Neural progenitor cell (in vitro differentiated cells): Measurements from ENCODE around the gene ASTN2. TPM values are rescaled to one million over a fixed set of nuclear protein-coding genes. Genes with fewer than 3 reads are reported as not detected.

Source experiments
- DNase-seq: peaks from one replicate; pipeline ENCODE4 v3.0.0-alpha.2; 2016; ENCODE audit warnings: low spot score
- H2AFZ ChIP-seq: fragments of 200-600 bp; sonication (generic); replicated peaks from 2 replicates; pipeline ENCODE4 v1.6.1; 2016; ENCODE audit warnings: antibody characterized with exemption
- H3F3A ChIP-seq: fragments of 200-600 bp; sonication (generic); 2 replicates; pipeline ENCODE4 v1.6.1; 2016; ENCODE audit warnings: antibody characterized with exemption, low read depth
- H3K27ac ChIP-seq: fragments of 200-600 bp; sonication (generic); 2 replicates; pipeline ENCODE4 v1.5.1; 2016; ENCODE audit warnings: mild to moderate bottlenecking
- H3K27me3 ChIP-seq: fragments of 200-600 bp; sonication (generic); 2 replicates; pipeline ENCODE4 v1.6.1; 2016; ENCODE audit warnings: mild to moderate bottlenecking, moderate library complexity
- H3K36me3 ChIP-seq: fragments of 200-600 bp; sonication (generic); 2 replicates; pipeline ENCODE4 v1.5.1; 2016
- H3K4me1 ChIP-seq: fragments of 200-600 bp; sonication (generic); 2 replicates; pipeline ENCODE4 v1.6.1; 2016; ENCODE audit warnings: mixed run types
- H3K4me2 ChIP-seq: fragments of 200-600 bp; sonication (generic); 2 replicates; pipeline ENCODE4 v1.6.1; 2016
- H3K4me3 ChIP-seq: fragments of 200-600 bp; sonication (generic); 2 replicates; pipeline ENCODE4 v1.5.1; 2016
- H3K79me2 ChIP-seq: fragments of 200-600 bp; sonication (generic); 2 replicates; pipeline ENCODE4 v1.6.1; 2016; ENCODE audit warnings: low read depth
- H3K9ac ChIP-seq: fragments of 200-600 bp; sonication (generic); 2 replicates; pipeline ENCODE4 v1.6.1; 2016
- H3K9me3 ChIP-seq: fragments of 200-600 bp; sonication (generic); 2 replicates; pipeline ENCODE4 v1.5.1; 2016; ENCODE audit warnings: low read depth
- H4K20me1 ChIP-seq: fragments of 200-600 bp; sonication (generic); 2 replicates; pipeline ENCODE4 v1.6.1; 2016; ENCODE audit warnings: low read depth
- H3K27ac Mint-ChIP-seq: 3 replicates; pipeline ENCODE4 v1.8.0; 2021; ENCODE audit warnings: mixed read lengths
- H3K27me3 Mint-ChIP-seq: 2 replicates; pipeline ENCODE4 v1.8.0; 2022; ENCODE audit warnings: low read depth, mild to moderate bottlenecking, inconsistent platforms, moderate library complexity, mixed read lengths; ENCODE audit not compliant: insufficient read depth
- H3K36me3 Mint-ChIP-seq: 3 replicates; pipeline ENCODE4 v1.8.0; 2021; ENCODE audit warnings: mixed read lengths
- H3K4me1 Mint-ChIP-seq: 3 replicates; pipeline ENCODE4 v1.8.0; 2021; ENCODE audit warnings: mixed read lengths
- H3K4me3 Mint-ChIP-seq: 3 replicates; pipeline ENCODE4 v1.8.0; 2021; ENCODE audit warnings: mild to moderate bottlenecking, moderate library complexity, mixed read lengths
- H3K9me3 Mint-ChIP-seq: 3 replicates; pipeline ENCODE4 v1.8.0; 2020; ENCODE audit warnings: mixed read lengths
- CTCF ChIP-seq: fragments of 200-600 bp; sonication (generic); IDR thresholded peaks from 2 replicates; pipeline ENCODE4 v1.5.1; 2017; ENCODE audit warnings: antibody characterized with exemption, mild to moderate bottlenecking
- EZH2 ChIP-seq: fragments of 200-600 bp; sonication (generic); IDR thresholded peaks from 2 replicates; pipeline ENCODE4 v1.6.1; 2017; ENCODE audit warnings: antibody characterized with exemption, mild to moderate bottlenecking, moderate library complexity
- EZH2phosphoT487 ChIP-seq: fragments of 200-600 bp; sonication (generic); IDR thresholded peaks from 2 replicates; pipeline ENCODE4 v1.6.1; 2017; ENCODE audit warnings: antibody characterized with exemption
- total RNA-seq: library from RNA; depleted of rRNA; stranded (reverse); fragments of >200 nt; gene quantifications from 2 replicates; pipeline ENCODE4 v1.2.3, GENCODE V29; 2015; ENCODE audit warnings: low replicate concordance

ASTN2 gene
- total RNA-seq, 1 donor from 2014 or later = 8.0 TPM

GRCh38 chr9:117160254-117160653, 254.6 kb downstream of the ASTN2 start:
- no peak overlapping the region for H3K27ac ChIP-seq
- DNase-seq = peak; percentile 16
- H3K4me2 ChIP-seq = no peak overlapping the region
- Mint-ChIP-seq H3K36me3 (no peaks in the 10 kb centered on the region), H3K9me3 (no peaks in the 10 kb centered on the region), H3K4me3 (no peak overlapping the region), H3K4me1 (no peaks in the 10 kb centered on the region), H3K27me3 (no peaks in the 10 kb centered on the region), H3K27ac (no peak overlapping the region)
- H3K79me2 ChIP-seq = no peaks in the 10 kb centered on the region
- no peaks in the 10 kb centered on the region for H3K4me1 ChIP-seq
- no peak overlapping the region for H2AFZ ChIP-seq
- no peaks in the 10 kb centered on the region for H3K27me3 ChIP-seq
- H3K4me3 ChIP-seq = no peak overlapping the region
- H3K36me3 ChIP-seq = no peaks in the 10 kb centered on the region
- TF ChIP-seq CTCF (peak; percentile 51), EZH2phosphoT487 (no peak)
- no peaks in the 10 kb centered on the region for H4K20me1 ChIP-seq
- no peaks in the 10 kb centered on the region for H3K9me3 ChIP-seq
- H3F3A ChIP-seq = no peaks in the 10 kb centered on the region
- H3K9ac ChIP-seq = no peak overlapping the region

GRCh38 chr9:117156771-117157535, 257.9 kb downstream of the ASTN2 start:
- Histone ChIP-seq H3K79me2 (no peaks in the 10 kb centered on the region), H3K27me3 (no peaks in the 10 kb centered on the region), H2AFZ (no peak overlapping the region), H3K9me3 (no peaks in the 10 kb centered on the region), H3K4me3 (no peak overlapping the region), H3K9ac (no peak overlapping the region), H3K4me1 (no peaks in the 10 kb centered on the region), H4K20me1 (no peaks in the 10 kb centered on the region), H3K4me2 (no peak overlapping the region), H3K36me3 (no peaks in the 10 kb centered on the region), H3F3A (no peaks in the 10 kb centered on the region), H3K27ac (no peak overlapping the region)
- Mint-ChIP-seq H3K4me1 (no peaks in the 10 kb centered on the region), H3K4me3 (no peak overlapping the region), H3K36me3 (no peaks in the 10 kb centered on the region), H3K9me3 (no peaks in the 10 kb centered on the region), H3K27me3 (no peaks in the 10 kb centered on the region), H3K27ac (no peak overlapping the region)
- DNase-seq = no peak
- TF ChIP-seq CTCF (no peak), EZH2phosphoT487 (no peak), EZH2 (no peak)

GRCh38 chr9:117156144-117156688, 258.6 kb downstream of the ASTN2 start:
- no peaks in the 10 kb centered on the region for H3K9me3 ChIP-seq
- H3K36me3 Mint-ChIP-seq = no peaks in the 10 kb centered on the region
- no peaks in the 10 kb centered on the region for H3K4me1 ChIP-seq
- H3K79me2 ChIP-seq = no peaks in the 10 kb centered on the region
- no peaks in the 10 kb centered on the region for H3K27me3 Mint-ChIP-seq
- H3K4me3 Mint-ChIP-seq = no peak overlapping the region
- no peak overlapping the region for H3K27ac Mint-ChIP-seq
- no peak for TF ChIP-seq EZH2phosphoT487
- no peaks in the 10 kb centered on the region for H4K20me1 ChIP-seq
- no peak overlapping the region for H3K4me3 ChIP-seq
- no peaks in the 10 kb centered on the region for H3K27me3 ChIP-seq
- no peak for DNase-seq
- H3K36me3 ChIP-seq = no peaks in the 10 kb centered on the region
- no peaks in the 10 kb centered on the region for H3K4me1 Mint-ChIP-seq
- H2AFZ ChIP-seq = no peak overlapping the region
- H3F3A ChIP-seq = no peaks in the 10 kb centered on the region
- H3K4me2 ChIP-seq = no peak overlapping the region
- H3K9me3 Mint-ChIP-seq = no peaks in the 10 kb centered on the region
- no peak overlapping the region for H3K27ac ChIP-seq
- H3K9ac ChIP-seq = no peak overlapping the region

- H3K4me1 Mint-ChIP-seq = no peaks in the 10 kb centered on the region
- H3K4me3 ChIP-seq = no peak overlapping the region
- no peak overlapping the region for H3K9ac ChIP-seq
- H3K36me3 ChIP-seq = no peaks in the 10 kb centered on the region
- H3K36me3 Mint-ChIP-seq = no peaks in the 10 kb centered on the region
- H3K79me2 ChIP-seq = no peaks in the 10 kb centered on the region
- DNase-seq = no peak
- no peaks in the 10 kb centered on the region for H3K9me3 Mint-ChIP-seq
- no peak for TF ChIP-seq EZH2phosphoT487
- no peaks in the 10 kb centered on the region for H3F3A ChIP-seq
- no peak overlapping the region for H2AFZ ChIP-seq
- H3K4me3 Mint-ChIP-seq = no peak overlapping the region
- no peaks in the 10 kb centered on the region for H3K27me3 Mint-ChIP-seq
- no peaks in the 10 kb centered on the region for H3K9me3 ChIP-seq
- no peak overlapping the region for H3K4me2 ChIP-seq
- H3K27ac Mint-ChIP-seq = no peak overlapping the region
- no peaks in the 10 kb centered on the region for H3K27me3 ChIP-seq
- no peak overlapping the region for H3K27ac ChIP-seq
- no peaks in the 10 kb centered on the region for H4K20me1 ChIP-seq
- H3K4me1 ChIP-seq = no peaks in the 10 kb centered on the region
Observed at GRCh38 chr9:117153021-117153420, 261.8 kb downstream of the ASTN2 start.
